ENCODE results near the gene ATXN2.

Gene ATXN2

DNA sequence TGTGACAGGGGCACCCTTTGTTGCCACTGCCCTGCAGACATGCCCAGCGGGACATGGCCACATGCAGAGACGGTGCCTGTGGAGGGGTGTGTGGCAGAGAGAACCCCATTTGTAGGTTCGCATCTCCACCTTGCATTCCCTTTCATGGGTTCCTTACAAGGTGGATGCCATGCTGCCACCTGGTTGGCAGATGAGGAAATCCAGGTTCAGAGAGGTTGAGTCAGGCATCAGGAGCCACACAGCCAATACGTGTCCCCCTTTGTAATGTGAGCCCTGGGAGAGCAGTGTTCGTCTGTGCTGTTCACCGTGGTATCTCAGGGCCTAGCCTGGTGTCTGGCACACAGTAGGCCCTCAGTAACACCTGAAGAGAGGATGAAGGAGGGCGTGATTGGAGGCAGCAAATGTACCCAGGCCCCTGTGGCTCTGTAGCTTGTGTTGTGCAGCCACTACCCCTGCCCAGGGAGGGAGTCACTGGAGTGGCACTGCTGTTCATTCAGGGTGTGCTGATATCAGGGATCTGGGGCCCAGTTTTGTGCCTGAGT lies 184.3 kb downstream of the ATXN2 start:
- DNase-seq (ENCODE audit: low read depth): no peak
- H3K4me3 ChIP-seq (ENCODE audit: low read length): no peak overlapping the region
- TF ChIP-seq, protein P1, sequence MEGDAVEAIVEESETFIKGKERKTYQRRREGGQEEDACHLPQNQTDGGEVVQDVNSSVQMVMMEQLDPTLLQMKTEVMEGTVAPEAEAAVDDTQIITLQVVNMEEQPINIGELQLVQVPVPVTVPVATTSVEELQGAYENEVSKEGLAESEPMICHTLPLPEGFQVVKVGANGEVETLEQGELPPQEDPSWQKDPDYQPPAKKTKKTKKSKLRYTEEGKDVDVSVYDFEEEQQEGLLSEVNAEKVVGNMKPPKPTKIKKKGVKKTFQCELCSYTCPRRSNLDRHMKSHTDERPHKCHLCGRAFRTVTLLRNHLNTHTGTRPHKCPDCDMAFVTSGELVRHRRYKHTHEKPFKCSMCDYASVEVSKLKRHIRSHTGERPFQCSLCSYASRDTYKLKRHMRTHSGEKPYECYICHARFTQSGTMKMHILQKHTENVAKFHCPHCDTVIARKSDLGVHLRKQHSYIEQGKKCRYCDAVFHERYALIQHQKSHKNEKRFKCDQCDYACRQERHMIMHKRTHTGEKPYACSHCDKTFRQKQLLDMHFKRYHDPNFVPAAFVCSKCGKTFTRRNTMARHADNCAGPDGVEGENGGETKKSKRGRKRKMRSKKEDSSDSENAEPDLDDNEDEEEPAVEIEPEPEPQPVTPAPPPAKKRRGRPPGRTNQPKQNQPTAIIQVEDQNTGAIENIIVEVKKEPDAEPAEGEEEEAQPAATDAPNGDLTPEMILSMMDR (IDR thresholded peaks at IDR 0.05; ENCODE audit: insufficient read depth, low read depth, low read length, missing control alignments): no peak

DNA sequence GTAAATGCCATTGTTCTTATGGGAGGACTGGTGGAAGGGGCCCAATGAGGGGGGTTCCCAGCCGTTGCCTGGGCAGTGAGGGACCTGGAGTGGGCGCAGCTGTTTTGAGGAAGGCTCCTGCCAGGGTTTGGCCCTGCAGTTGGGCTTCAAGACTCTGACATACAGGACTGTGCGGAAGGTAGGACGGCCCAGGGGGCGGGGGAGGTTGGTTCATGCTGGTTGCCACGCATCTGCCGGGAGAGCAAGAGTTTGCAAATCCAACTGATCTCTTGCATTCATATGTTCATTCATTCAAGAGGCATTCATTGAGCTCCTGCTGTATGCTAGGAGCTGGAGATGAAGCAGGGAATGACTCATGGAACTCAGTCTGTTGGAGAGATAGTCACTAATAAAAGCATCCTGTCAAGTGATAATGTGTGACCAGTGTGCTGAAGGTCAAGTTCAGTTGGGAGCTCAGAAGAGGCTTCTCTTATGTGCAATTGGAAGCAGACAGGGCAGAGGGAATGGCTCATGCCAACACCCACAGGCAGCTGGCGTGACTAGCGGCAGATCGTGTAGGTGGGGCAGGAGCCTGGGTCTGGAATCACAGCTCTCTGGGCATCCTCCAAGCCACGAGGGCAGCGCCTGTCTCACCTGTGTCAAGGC lies 185.6 kb downstream of the ATXN2 start:
- no peak for DNase-seq (ENCODE audit: low read depth)
- no peak overlapping the region for H3K4me3 ChIP-seq (ENCODE audit: low read length)
- TF ChIP-seq, protein P1 (IDR thresholded peaks at IDR 0.05; ENCODE audit: insufficient read depth, low read depth, low read length, missing control alignments): no peak

- TF ChIP-seq, protein P1 (IDR thresholded peaks at IDR 0.05; ENCODE audit: insufficient read depth, low read depth, low read length, missing control alignments): no peak
- DNase-seq (ENCODE audit: low read depth): no peak
- H3K4me3 ChIP-seq (ENCODE audit: low read length): no peak overlapping the region
Observed at GRCh38 chr12:111412830-111413441, 186.2 kb downstream of the ATXN2 start.

DNA sequence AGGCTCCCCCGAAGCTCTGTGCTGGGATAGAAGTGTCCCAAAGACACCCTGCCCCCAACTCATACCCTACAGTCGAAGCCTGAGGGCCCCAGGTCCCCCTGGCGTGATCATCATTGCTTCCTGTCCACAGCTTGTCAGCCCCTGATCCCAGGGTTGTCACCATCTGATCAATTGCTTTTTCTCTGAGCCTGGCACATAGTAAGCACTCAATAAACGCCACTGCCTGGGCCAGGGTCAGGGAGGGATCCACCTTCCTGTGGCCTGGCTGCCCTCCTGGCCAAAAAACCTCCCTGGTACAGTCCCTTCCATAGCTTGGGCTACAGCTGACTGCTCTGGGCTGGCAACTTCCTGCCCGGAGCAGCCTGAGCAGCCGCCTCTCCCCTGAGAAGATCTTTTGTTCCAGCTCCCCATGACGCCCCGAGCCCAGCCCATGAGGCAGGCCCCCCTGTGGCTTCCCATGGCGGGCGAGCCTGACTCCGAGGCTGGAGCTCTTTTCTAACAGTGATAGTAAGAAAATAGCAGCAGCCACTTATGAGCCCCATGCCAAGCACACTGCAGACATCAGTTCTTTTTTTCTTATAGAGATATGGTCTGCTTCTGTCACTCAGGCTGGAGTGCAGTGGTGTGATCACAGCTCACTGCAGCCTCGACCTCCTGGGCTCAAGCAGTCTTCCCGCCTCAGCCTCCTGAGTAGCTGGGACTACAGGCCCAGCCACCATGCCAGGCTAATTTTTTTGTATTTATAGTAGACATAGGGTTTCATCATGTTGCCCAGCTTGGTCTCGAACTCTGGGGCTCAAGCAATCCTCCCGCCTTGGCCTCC lies 186.9 kb downstream of the ATXN2 start:
- DNase-seq (ENCODE audit: low read depth): no peak
- TF ChIP-seq, protein P1 (IDR thresholded peaks at IDR 0.05; ENCODE audit: insufficient read depth, low read depth, low read length, missing control alignments): no peak
- H3K4me3 ChIP-seq (ENCODE audit: low read length): no peak overlapping the region

- DNase-seq (ENCODE audit: low read depth): no peak
- no peak overlapping the region for H3K4me3 ChIP-seq (ENCODE audit: low read length)
- TF ChIP-seq, protein P1 (IDR thresholded peaks at IDR 0.05; ENCODE audit: insufficient read depth, low read depth, low read length, missing control alignments): no peak
Observed at GRCh38 chr12:111411185-111411764, 187.8 kb downstream of the ATXN2 start.

- TF ChIP-seq, protein P1 (IDR thresholded peaks at IDR 0.05; ENCODE audit: insufficient read depth, low read depth, low read length, missing control alignments): no peak
- no peak overlapping the region for H3K4me3 ChIP-seq (ENCODE audit: low read length)
Observed at GRCh38 chr12:111410431-111411184, 188.5 kb downstream of the ATXN2 start.

More at GRCh38 chr12:111410431-111411184, 188.5 kb downstream of the ATXN2 start:
- no peak for DNase-seq (ENCODE audit: low read depth)
